NCI-H524 treated with DMSO at 0.1 percent for 48 hours (cell line): Measurements from ENCODE around the gene BLVRA.
A peak's percentile ranks its signal among the peaks of the same experiment; 100 is the strongest.
"Not testable (repeated sequence)": the region's sequence is repeated elsewhere in the genome, so short reads cannot be mapped to it uniquely, and the experiment has no call there.

ENCODE experiments used
- DNase-seq: peaks from one replicate; lab custom pipeline; 2025; lab: John Stamatoyannopoulos, UW

The BLVRA gene

GRCh38 chr7:43758029-43758821 lies at the start of gene BLVRA:
Gene BLVRA, plus strand, starts transcription at chr7:43758680. Its CDS starts 12,479 bp downstream, at chr7:43771159.
- no peak for DNase-seq

- no peak for DNase-seq
Measured at GRCh38 chr7:43711503-43711902, 47.0 kb upstream of the BLVRA start.

GRCh38 chr7:43715966-43716365 lies 42.5 kb upstream of the BLVRA start:
- not testable (repeated sequence) for DNase-seq

- DNase-seq: no peak
Measured at GRCh38 chr7:43716598-43716997, 41.9 kb upstream of the BLVRA start.

- no peak for DNase-seq
Measured at GRCh38 chr7:43721193-43721806, 37.2 kb upstream of the BLVRA start.

GRCh38 chr7:43723007-43723341 lies 35.5 kb upstream of the BLVRA start:
- no peak for DNase-seq

GRCh38 chr7:43725251-43725650 lies 33.2 kb upstream of the BLVRA start:
- DNase-seq: no peak

GRCh38 chr7:43726466-43726865 lies 32.0 kb upstream of the BLVRA start:
- DNase-seq: no peak

- no peak for DNase-seq
Measured at GRCh38 chr7:43727003-43727402, 31.5 kb upstream of the BLVRA start.

- DNase-seq: no peak
Measured at GRCh38 chr7:43727494-43727893, 31.0 kb upstream of the BLVRA start.

- DNase-seq: peak; percentile 50
Measured at GRCh38 chr7:43729214-43729923, 29.1 kb upstream of the BLVRA start, which contains the start of gene COA1. Gene COA1, minus strand, starts transcription at chr7:43729523. Its CDS starts 80,909 bp downstream, at chr7:43648614.

GRCh38 chr7:43729924-43730248 lies 28.6 kb upstream of the BLVRA start:
- DNase-seq: no peak

- DNase-seq: not testable (repeated sequence)
Measured at GRCh38 chr7:43731494-43731893, 27.0 kb upstream of the BLVRA start.

- not testable (repeated sequence) for DNase-seq
Measured at GRCh38 chr7:43734575-43735332, 23.7 kb upstream of the BLVRA start.

GRCh38 chr7:43735403-43735801 lies 23.1 kb upstream of the BLVRA start:
- DNase-seq: no peak

- DNase-seq: no peak
Measured at GRCh38 chr7:43735802-43736603, 22.5 kb upstream of the BLVRA start.

GRCh38 chr7:43737467-43738127 lies 20.9 kb upstream of the BLVRA start:
- no peak for DNase-seq

GRCh38 chr7:43742692-43743091 lies 15.8 kb upstream of the BLVRA start:
- no peak for DNase-seq

GRCh38 chr7:43747328-43748105 lies 11.0 kb upstream of the BLVRA start:
- no peak for DNase-seq

GRCh38 chr7:43749383-43749940 lies 9.0 kb upstream of the BLVRA start:
- DNase-seq: no peak
